ENCODE results near the gene TGM2.
"Not testable (repeated sequence)": the region's sequence is repeated elsewhere in the genome, so short reads cannot be mapped to it uniquely, and the experiment has no call there.

TGM2 gene

GRCh38 chr20:38104285-38104684 lies 60.8 kb downstream of the TGM2 start:
- Histone ChIP-seq H3K9ac (ENCODE audit: low read length) (no peak overlapping the region), H3K36me3 (ENCODE audit: control insufficient read depth, insufficient read depth, low read length) (no peaks in the 10 kb centered on the region), H3K4me1 (ENCODE audit: control insufficient read depth, insufficient read depth, low read length) (peaks cover 11% of the 10 kb centered on the region), H3K4me3 (ENCODE audit: low read length) (no peak overlapping the region), H3K27ac (ENCODE audit: low read depth, low read length) (no peak overlapping the region), H3K27me3 (ENCODE audit: control insufficient read depth, insufficient read depth, low read length) (no peaks in the 10 kb centered on the region)

GRCh38 chr20:38102206-38102605 lies 62.9 kb downstream of the TGM2 start:
- H3K36me3 ChIP-seq (ENCODE audit: control insufficient read depth, insufficient read depth, low read length); H3K27me3 ChIP-seq (ENCODE audit: control insufficient read depth, insufficient read depth, low read length); H3K9ac ChIP-seq (ENCODE audit: low read length); H3K27ac ChIP-seq (ENCODE audit: low read depth, low read length); H3K4me3 ChIP-seq (ENCODE audit: low read length); H3K4me1 ChIP-seq (ENCODE audit: control insufficient read depth, insufficient read depth, low read length): not testable (repeated sequence)

- H3K27me3 ChIP-seq (ENCODE audit: control insufficient read depth, insufficient read depth, low read length) = no peaks in the 10 kb centered on the region
- H3K9ac ChIP-seq (ENCODE audit: low read length) = no peak overlapping the region
- H3K4me3 ChIP-seq (ENCODE audit: low read length) = no peak overlapping the region
- no peaks in the 10 kb centered on the region for H3K4me1 ChIP-seq (ENCODE audit: control insufficient read depth, insufficient read depth, low read length)
- H3K36me3 ChIP-seq (ENCODE audit: control insufficient read depth, insufficient read depth, low read length) = no peaks in the 10 kb centered on the region
- H3K27ac ChIP-seq (ENCODE audit: low read depth, low read length) = no peak overlapping the region
Measured at GRCh38 chr20:38098952-38099351, 66.1 kb downstream of the TGM2 start.

- no peaks in the 10 kb centered on the region for H3K36me3 ChIP-seq (ENCODE audit: control insufficient read depth, insufficient read depth, low read length)
- H3K4me1 ChIP-seq (ENCODE audit: control insufficient read depth, insufficient read depth, low read length) = peaks cover 5% of the 10 kb centered on the region
- no peak overlapping the region for H3K27ac ChIP-seq (ENCODE audit: low read depth, low read length)
- H3K9ac ChIP-seq (ENCODE audit: low read length) = no peak overlapping the region
- no peaks in the 10 kb centered on the region for H3K27me3 ChIP-seq (ENCODE audit: control insufficient read depth, insufficient read depth, low read length)
- no peak overlapping the region for H3K4me3 ChIP-seq (ENCODE audit: low read length)
Measured at GRCh38 chr20:38095017-38095686, 69.9 kb downstream of the TGM2 start.

- no peak overlapping the region for H3K4me3 ChIP-seq (ENCODE audit: low read length)
- no peak overlapping the region for H3K9ac ChIP-seq (ENCODE audit: low read length)
- no peak overlapping the region for H3K27ac ChIP-seq (ENCODE audit: low read depth, low read length)
- H3K4me1 ChIP-seq (ENCODE audit: control insufficient read depth, insufficient read depth, low read length) = peaks cover 5% of the 10 kb centered on the region
- H3K27me3 ChIP-seq (ENCODE audit: control insufficient read depth, insufficient read depth, low read length) = no peaks in the 10 kb centered on the region
- H3K36me3 ChIP-seq (ENCODE audit: control insufficient read depth, insufficient read depth, low read length) = no peaks in the 10 kb centered on the region
Measured at GRCh38 chr20:38094373-38094891, 70.6 kb downstream of the TGM2 start.

- no peak overlapping the region for H3K27ac ChIP-seq (ENCODE audit: low read depth, low read length)
- no peak overlapping the region for H3K9ac ChIP-seq (ENCODE audit: low read length)
- H3K27me3 ChIP-seq (ENCODE audit: control insufficient read depth, insufficient read depth, low read length) = no peaks in the 10 kb centered on the region
- H3K4me3 ChIP-seq (ENCODE audit: low read length) = no peak overlapping the region
- H3K36me3 ChIP-seq (ENCODE audit: control insufficient read depth, insufficient read depth, low read length) = no peaks in the 10 kb centered on the region
- peaks cover 5% of the 10 kb centered on the region for H3K4me1 ChIP-seq (ENCODE audit: control insufficient read depth, insufficient read depth, low read length)
Measured at GRCh38 chr20:38093641-38094077, 71.4 kb downstream of the TGM2 start.

GRCh38 chr20:38092915-38093314 lies 72.2 kb downstream of the TGM2 start:
- H3K27ac ChIP-seq (ENCODE audit: low read depth, low read length) = no peak overlapping the region
- no peak overlapping the region for H3K9ac ChIP-seq (ENCODE audit: low read length)
- no peak overlapping the region for H3K4me3 ChIP-seq (ENCODE audit: low read length)
- H3K27me3 ChIP-seq (ENCODE audit: control insufficient read depth, insufficient read depth, low read length) = no peaks in the 10 kb centered on the region
- no peaks in the 10 kb centered on the region for H3K36me3 ChIP-seq (ENCODE audit: control insufficient read depth, insufficient read depth, low read length)
- H3K4me1 ChIP-seq (ENCODE audit: control insufficient read depth, insufficient read depth, low read length) = peaks cover 5% of the 10 kb centered on the region

GRCh38 chr20:38092260-38092857 lies 72.7 kb downstream of the TGM2 start:
- H3K27ac ChIP-seq (ENCODE audit: low read depth, low read length) = no peak overlapping the region
- no peaks in the 10 kb centered on the region for H3K27me3 ChIP-seq (ENCODE audit: control insufficient read depth, insufficient read depth, low read length)
- H3K9ac ChIP-seq (ENCODE audit: low read length) = peak overlapping the region; percentile 1
- no peak overlapping the region for H3K4me3 ChIP-seq (ENCODE audit: low read length)
- no peaks in the 10 kb centered on the region for H3K36me3 ChIP-seq (ENCODE audit: control insufficient read depth, insufficient read depth, low read length)
- H3K4me1 ChIP-seq (ENCODE audit: control insufficient read depth, insufficient read depth, low read length) = peaks cover 5% of the 10 kb centered on the region

- Histone ChIP-seq H3K36me3 (ENCODE audit: control insufficient read depth, insufficient read depth, low read length) (no peaks in the 10 kb centered on the region), H3K4me3 (ENCODE audit: low read length) (no peak overlapping the region), H3K9ac (ENCODE audit: low read length) (no peak overlapping the region), H3K4me1 (ENCODE audit: control insufficient read depth, insufficient read depth, low read length) (peaks cover 5% of the 10 kb centered on the region), H3K27ac (ENCODE audit: low read depth, low read length) (peak overlapping the region; percentile 45), H3K27me3 (ENCODE audit: control insufficient read depth, insufficient read depth, low read length) (no peaks in the 10 kb centered on the region)
Measured at GRCh38 chr20:38091441-38092216, 73.4 kb downstream of the TGM2 start.

- no peak overlapping the region for H3K4me3 ChIP-seq (ENCODE audit: low read length)
- no peak overlapping the region for H3K9ac ChIP-seq (ENCODE audit: low read length)
- H3K27me3 ChIP-seq (ENCODE audit: control insufficient read depth, insufficient read depth, low read length) = no peaks in the 10 kb centered on the region
- peaks cover 19% of the 10 kb centered on the region for H3K4me1 ChIP-seq (ENCODE audit: control insufficient read depth, insufficient read depth, low read length)
- H3K27ac ChIP-seq (ENCODE audit: low read depth, low read length) = no peak overlapping the region
- peaks cover 4% of the 10 kb centered on the region for H3K36me3 ChIP-seq (ENCODE audit: control insufficient read depth, insufficient read depth, low read length)
Measured at GRCh38 chr20:38090061-38090460, 75.0 kb downstream of the TGM2 start.

GRCh38 chr20:38089500-38089899 lies 75.6 kb downstream of the TGM2 start:
- peaks cover 25% of the 10 kb centered on the region for H3K4me1 ChIP-seq (ENCODE audit: control insufficient read depth, insufficient read depth, low read length)
- no peak overlapping the region for H3K27ac ChIP-seq (ENCODE audit: low read depth, low read length)
- no peak overlapping the region for H3K4me3 ChIP-seq (ENCODE audit: low read length)
- no peaks in the 10 kb centered on the region for H3K27me3 ChIP-seq (ENCODE audit: control insufficient read depth, insufficient read depth, low read length)
- H3K36me3 ChIP-seq (ENCODE audit: control insufficient read depth, insufficient read depth, low read length) = peaks cover 8% of the 10 kb centered on the region
- H3K9ac ChIP-seq (ENCODE audit: low read length) = no peak overlapping the region

- Histone ChIP-seq H3K4me3 (ENCODE audit: low read length) (no peak overlapping the region), H3K4me1 (ENCODE audit: control insufficient read depth, insufficient read depth, low read length) (peaks cover 33% of the 10 kb centered on the region), H3K36me3 (ENCODE audit: control insufficient read depth, insufficient read depth, low read length) (peaks cover 8% of the 10 kb centered on the region), H3K9ac (ENCODE audit: low read length) (no peak overlapping the region), H3K27me3 (ENCODE audit: control insufficient read depth, insufficient read depth, low read length) (no peaks in the 10 kb centered on the region), H3K27ac (ENCODE audit: low read depth, low read length) (peak overlapping the region; percentile 89)
Measured at GRCh38 chr20:38085026-38085425, 80.0 kb downstream of the TGM2 start.

Measured in rectal smooth muscle tissue (tissue), 1 donor.